H1 (cell line): Measurements from ENCODE around the gene INPP5A. TPM values are rescaled to one million over a fixed set of nuclear protein-coding genes. Genes with fewer than 3 reads are reported as not detected.

ENCODE experiments used
- CTCF ChIA-PET: fragments of 300-600 bp; sonication (Branson Sonifier 250); formaldehyde crosslinking; loops from one replicate; lab custom pipeline; 2021; ENCODE audit not compliant: partially characterized antibody; lab: Charles Lee
- POLR2A ChIA-PET: fragments of 300-600 bp; sonication (Branson Sonifier 250); formaldehyde crosslinking; loops from one replicate; lab custom pipeline; 2021; ENCODE audit warnings: inconsistent platforms; ENCODE audit not compliant: partially characterized antibody; lab: Charles Lee
- DNase-seq, 2 experiments: peaks; one replicate each; pipeline versions ENCODE4 v3.0.0 to v3.0.0-alpha.2; 2010 to 2022; ENCODE audit warnings: low spot score in 2 of 2, low read depth in 1 of 2, mixed read lengths in 1 of 2
- FAIRE-seq: peaks from 2 replicates; lab custom pipeline; 2011; peaks lifted over from hg19 to GRCh38; lab: Jason Lieb, UNC
- H2AFZ ChIP-seq: 2 replicates; pipeline ENCODE4 v1.8.1; 2012; ENCODE audit warnings: low read length, inconsistent platforms
- H2AK5ac ChIP-seq: 2 replicates; pipeline ENCODE4 v1.6.1; 2013; ENCODE audit warnings: low read depth, low read length
- H2BK120ac ChIP-seq: replicated peaks from 2 replicates; pipeline ENCODE3; 2013; ENCODE audit warnings: low read depth, low read length, inconsistent platforms
- H2BK12ac ChIP-seq: 2 replicates; pipeline ENCODE4 v1.6.1; 2013; ENCODE audit warnings: low read depth, low read length
- H2BK15ac ChIP-seq: 2 replicates; pipeline ENCODE4 v1.6.1; 2013; ENCODE audit warnings: low read length
- H2BK20ac ChIP-seq: 2 replicates; pipeline ENCODE4 v1.6.1; 2013; ENCODE audit warnings: low read length
- H2BK5ac ChIP-seq: 2 replicates; pipeline ENCODE4 v1.6.1; 2013; ENCODE audit warnings: low read depth, low read length
- H3K14ac ChIP-seq: 2 replicates; pipeline ENCODE4 v1.6.1; 2013; ENCODE audit warnings: inconsistent platforms; ENCODE audit not compliant: insufficient read length
- H3K18ac ChIP-seq: 2 replicates; pipeline ENCODE4 v1.6.1; 2013; ENCODE audit warnings: low read length; ENCODE audit errors: extremely low read depth
- H3K23ac ChIP-seq: 2 replicates; pipeline ENCODE4 v1.6.1; 2013; ENCODE audit warnings: inconsistent platforms; ENCODE audit not compliant: insufficient read length
- H3K23me2 ChIP-seq: 2 replicates; pipeline ENCODE4 v1.6.1; 2013; ENCODE audit warnings: low read depth, low read length
- H3K27ac ChIP-seq: 2 replicates; pipeline ENCODE4 v1.6.1; 2011; ENCODE audit warnings: low read depth, low read length, inconsistent platforms
- H3K27me3 ChIP-seq, 4 experiments: replicated peaks in 1 of 4; 1 replicate in 1 of 4; 2 replicates in 3 of 4; pipeline versions ENCODE4 v1.6.1 to v1.8.1; 2011 to 2013; ENCODE audit warnings: low read length in 3 of 4, mild to moderate bottlenecking in 3 of 4, inconsistent platforms in 2 of 4, mixed read lengths in 2 of 4, moderate library complexity in 1 of 4; ENCODE audit not compliant: control insufficient read depth in 3 of 4, insufficient read depth in 3 of 4; ENCODE audit errors: extremely low read depth in 1 of 4
- H3K36me3 ChIP-seq, 4 experiments: 2 replicates each; pipeline versions ENCODE4 v1.6.1 to v1.8.1; 2011 to 2013; ENCODE audit warnings: mild to moderate bottlenecking in 4 of 4, low read length in 3 of 4, moderate library complexity in 2 of 4, control low read depth in 1 of 4, inconsistent platforms in 1 of 4; ENCODE audit not compliant: insufficient read depth in 4 of 4, control insufficient read depth in 2 of 4
- H3K4ac ChIP-seq: replicated peaks from 2 replicates; pipeline ENCODE3; 2013; ENCODE audit warnings: low read length, low read depth, mixed read lengths, inconsistent platforms; ENCODE audit not compliant: insufficient read length
- H3K4me1 ChIP-seq, 4 experiments: replicated peaks in 1 of 4; 1 replicate in 1 of 4; 2 replicates in 3 of 4; pipeline versions ENCODE4 v1.6.1 to v1.8.1; 2011 to 2013; ENCODE audit warnings: low read length in 3 of 4, inconsistent platforms in 2 of 4, mixed read lengths in 1 of 4; ENCODE audit not compliant: insufficient read depth in 4 of 4, control insufficient read depth in 3 of 4
- H3K4me2 ChIP-seq, 2 experiments: 2 replicates each; pipeline versions ENCODE4 v1.6.1 to v1.8.1; 2011 to 2013; ENCODE audit warnings: low read depth in 2 of 2, low read length in 2 of 2, control low read depth in 1 of 2, inconsistent platforms in 1 of 2, mild to moderate bottlenecking in 1 of 2; ENCODE audit not compliant: insufficient read depth in 1 of 2
- H3K4me3 ChIP-seq, 4 experiments: fragments of 200-600, 300-600 bp in 1 of 4; sonication (generic), shearing (Covaris generic), sonication (Bioruptor Twin) in 1 of 4; 2 replicates each; pipeline versions ENCODE4 v1.5.1 to v1.8.1; 2011 to 2016; ENCODE audit warnings: low read length in 4 of 4, low read depth in 3 of 4, control low read depth in 2 of 4, inconsistent platforms in 2 of 4, mild to moderate bottlenecking in 2 of 4, mixed read lengths in 1 of 4, moderate library complexity in 1 of 4; ENCODE audit not compliant: insufficient read depth in 2 of 4; ENCODE audit errors: extremely low read depth in 1 of 4
- H3K56ac ChIP-seq: replicated peaks from 2 replicates; pipeline ENCODE3; 2013; ENCODE audit warnings: low read depth, mild to moderate bottlenecking, mixed read lengths, low read length, inconsistent platforms; ENCODE audit not compliant: insufficient read length
- H3K79me1 ChIP-seq: 2 replicates; pipeline ENCODE4 v1.6.1; 2013; ENCODE audit warnings: low read depth, low read length, control low read depth
- H3K79me2 ChIP-seq, 2 experiments: 2 replicates each; pipeline versions ENCODE4 v1.6.1 to v1.8.1; 2012 to 2013; ENCODE audit warnings: low read length in 2 of 2, mild to moderate bottlenecking in 2 of 2, inconsistent platforms in 1 of 2; ENCODE audit not compliant: insufficient read depth in 2 of 2, control insufficient read depth in 1 of 2
- H3K9ac ChIP-seq, 4 experiments: replicated peaks in 1 of 4; 1 replicate in 1 of 4; 2 replicates in 3 of 4; pipeline versions ENCODE4 v1.6.1 to v1.8.1; 2011 to 2013; ENCODE audit warnings: low read depth in 3 of 4, low read length in 3 of 4, control low read depth in 2 of 4, mild to moderate bottlenecking in 2 of 4, moderate library complexity in 2 of 4, inconsistent platforms in 1 of 4; ENCODE audit errors: extremely low read depth in 1 of 4
- H3K9me3 ChIP-seq, 2 experiments: 2 replicates each; pipeline versions ENCODE4 v1.6.1 to v1.8.1; 2012 to 2013; ENCODE audit warnings: mild to moderate bottlenecking in 2 of 2, moderate library complexity in 2 of 2, control low read depth in 1 of 2, inconsistent platforms in 1 of 2, low read depth in 1 of 2, low read length in 1 of 2, mixed read lengths in 1 of 2; ENCODE audit not compliant: insufficient read depth in 2 of 2
- H4K20me1 ChIP-seq, 2 experiments: replicated peaks in 1 of 2; 2 replicates each; pipeline versions ENCODE3 to v1.8.1; 2011 to 2013; ENCODE audit warnings: inconsistent platforms in 2 of 2, low read length in 2 of 2, mild to moderate bottlenecking in 1 of 2; ENCODE audit not compliant: insufficient read depth in 2 of 2, control insufficient read depth in 1 of 2
- H4K5ac ChIP-seq: 2 replicates; pipeline ENCODE4 v1.6.1; 2013; ENCODE audit warnings: low read length, low read depth, mixed read lengths, inconsistent platforms; ENCODE audit not compliant: insufficient read length
- H4K8ac ChIP-seq: 2 replicates; pipeline ENCODE4 v1.8.0; 2013; ENCODE audit warnings: mild to moderate bottlenecking, moderate library complexity, low read length, inconsistent platforms; ENCODE audit not compliant: insufficient read depth; ENCODE audit errors: extremely low read depth
- H4K91ac ChIP-seq: replicated peaks from 2 replicates; pipeline ENCODE3; 2013; ENCODE audit warnings: low read length, mixed read lengths, inconsistent platforms; ENCODE audit not compliant: insufficient read length
- CBX5 ChIP-seq: fragments of 300-800, 300-1000 bp; sonication (generic); IDR thresholded peaks from 2 replicates; pipeline ENCODE4 v1.7.1; 2016; ENCODE audit warnings: antibody characterized with exemption, low read length, low read depth
- CHD2 ChIP-seq: IDR thresholded peaks from 2 replicates; pipeline ENCODE4 v1.6.1; 2012; ENCODE audit warnings: low read length, improper control_type of control experiment
- E2F6 ChIP-seq: IDR thresholded peaks from 2 replicates; pipeline ENCODE4 v1.6.1; 2012; ENCODE audit warnings: inconsistent platforms
- EZH2 ChIP-seq: fragments of 200-600 bp; sonication (generic); IDR thresholded peaks from 2 replicates; pipeline ENCODE4 v1.7.1; 2012; ENCODE audit warnings: low read depth, mild to moderate bottlenecking, moderate library complexity, low read length, inconsistent platforms; ENCODE audit not compliant: severe bottlenecking
- FOSL1 ChIP-seq: IDR thresholded peaks from 2 replicates; pipeline ENCODE4 v1.6.1; 2011; ENCODE audit warnings: mild to moderate bottlenecking, low read depth, low read length, moderate library complexity; ENCODE audit not compliant: insufficient read depth
- NRF1 ChIP-seq: IDR thresholded peaks from 2 replicates; pipeline ENCODE4 v1.6.1; 2011; ENCODE audit warnings: mild to moderate bottlenecking, low read depth, low read length, improper control_type of control experiment
- POU5F1 ChIP-seq: IDR thresholded peaks from 2 replicates; pipeline ENCODE4 v1.6.1; 2011; ENCODE audit warnings: low read depth, mild to moderate bottlenecking, low read length, moderate library complexity
- RXRA ChIP-seq: IDR thresholded peaks from 2 replicates; pipeline ENCODE4 v1.6.1; 2011; ENCODE audit warnings: low read depth, mild to moderate bottlenecking, low read length, moderate library complexity; ENCODE audit not compliant: insufficient read depth
- SIRT6 ChIP-seq: IDR thresholded peaks from one replicate; pipeline ENCODE4 v1.7.1; 2012; ENCODE audit warnings: low read length, inconsistent platforms
- TAF7 ChIP-seq: optimal IDR thresholded peaks from 2 replicates; pipeline ENCODE3; 2011; ENCODE audit warnings: low read depth, mild to moderate bottlenecking, inconsistent platforms, low read length, moderate library complexity, borderline replicate concordance
- USF2 ChIP-seq: IDR thresholded peaks from 2 replicates; pipeline ENCODE4 v1.6.1; 2011; ENCODE audit warnings: low read length, improper control_type of control experiment
- WGBS, 2 experiments: shearing (Covaris generic) in 1 of 2; methylation state at CpG; one replicate each; pipeline versions ENCODE4 v1.1.6 to v1.1.7; 2013 to 2015; ENCODE audit warnings: low lambda C conversion rate in 2 of 2, mixed read lengths in 2 of 2, inconsistent platforms in 1 of 2, low coverage in 1 of 2, missing lambda C conversion rate in 1 of 2; ENCODE audit not compliant: insufficient replicate concordance in 2 of 2, insufficient coverage in 1 of 2, insufficient read length in 1 of 2; ENCODE audit errors: extremely low coverage in 1 of 2, missing lambda C conversion rate in 1 of 2; 5-methylcytosine and 5-hydroxymethylcytosine counted together
- polyA plus RNA-seq, 7 experiments: library from polyadenylated mRNA; depleted of rRNA in 3 of 7; stranded (reverse) in 5 of 7; unstranded in 2 of 7; fragments of >200 nt in 5 of 7; fragments of 200-250 nt in 2 of 7; gene quantifications; 1 replicate in 5 of 7; 2 replicates in 1 of 7; 4 replicates in 1 of 7; pipeline versions ENCODE4 v1.2.1 to v1.2.3, GENCODE V29; 2011 to 2013; ENCODE audit warnings: missing spikeins in 2 of 7, mixed read lengths in 2 of 7
- total RNA-seq: library from RNA; stranded (reverse); fragmentation: NEBNext Ultra II Directional; extraction: Animal tissue kit (Norgen Biotek cat#: 25700); gene quantifications from 2 replicates; pipeline ENCODE4 v1.2.1, GENCODE V29; 2021

INPP5A gene
- total and polyA plus RNA-seq, 2 of the 8 experiments (the other 6 are each of a cell fraction or from before 2014, with no cell fraction given), result 19.7 to 27.5 TPM

GRCh38 chr10:132494866-132495630 is 42.5 kb upstream of the INPP5A start:
- H2BK5ac ChIP-seq, result no peak overlapping the region
- H3K14ac ChIP-seq, result no peak overlapping the region
- no peak overlapping the region for H3K4me3 ChIP-seq
- H3K27ac ChIP-seq, result no peak overlapping the region
- ChIA-PET POLR2A (no interaction called here), CTCF (interaction anchor here (0.6 to 1.7 kb wide), 2 partner anchors 48 to 86 kb away, joined by 3 read pairs; no protein-coding TSS in a partner anchor)
- H4K8ac ChIP-seq, result no peak overlapping the region
- no peak overlapping the region for H3K4me2 ChIP-seq
- H3K23ac ChIP-seq, result no peak overlapping the region
- no peaks in the 10 kb centered on the region for H3K36me3 ChIP-seq
- peaks cover 0 to 1% of the 10 kb centered on the region in 2 experiments for H4K20me1 ChIP-seq
- no peak overlapping the region for H2BK15ac ChIP-seq
- H3K56ac ChIP-seq, result no peak overlapping the region
- no peak overlapping the region for H3K4ac ChIP-seq
- no peak overlapping the region for H4K91ac ChIP-seq
- H3K27me3 ChIP-seq, result no peaks in the 10 kb centered on the region; a peak in 1 of 7 replicates
- DNase-seq (no peak), FAIRE-seq (no peak)
- H2BK20ac ChIP-seq, result no peak overlapping the region
- no peak overlapping the region for H3K18ac ChIP-seq
- H4K5ac ChIP-seq, result no peak overlapping the region
- no peaks in the 10 kb centered on the region for H3K79me1 ChIP-seq
- H2AK5ac ChIP-seq, result no peak overlapping the region
- no peaks in the 10 kb centered on the region; the same call in 1 of the 2 replicates for H3K23me2 ChIP-seq
- WGBS, 2 experiments, result 90% methylated on average over 11 of the region's 11 CpGs; no CpG with 5 or more reads in 1 of the 2 experiments
- no peaks in the 10 kb centered on the region for H3K4me1 ChIP-seq
- H2BK120ac ChIP-seq, result no peak overlapping the region
- H3K9ac ChIP-seq, result no peak overlapping the region
- H3K9me3 ChIP-seq, result peaks cover 0 to 12% of the 10 kb centered on the region in 2 experiments; a peak in 1 of 4 replicates
- no peak overlapping the region for H2BK12ac ChIP-seq
- no peak overlapping the region for H2AFZ ChIP-seq
- H3K79me2 ChIP-seq, result no peaks in the 10 kb centered on the region
- no peak for TF ChIP-seq RXRA
- TF ChIP-seq EZH2, result no peak
- no peak for TF ChIP-seq USF2
- no peak for TF ChIP-seq POU5F1
- no peak for TF ChIP-seq E2F6
- TF ChIP-seq SIRT6, result no peak
- no peak for TF ChIP-seq CHD2
- TF ChIP-seq NRF1, result no peak
- no peak for TF ChIP-seq TAF7
- no peak for TF ChIP-seq CBX5
- no peak for TF ChIP-seq FOSL1
